SIG-M5 treated with dmso at 0.1 percent for 504 hours (cell line): Measurements from ENCODE around the gene TRIM27.
A peak's percentile ranks its signal among the peaks of the same experiment; 100 is the strongest.
"Not testable (repeated sequence)": the region's sequence is repeated elsewhere in the genome, so short reads cannot be mapped to it uniquely, and the experiment has no call there.

ENCODE experiments used
- DNase-seq: peaks from one replicate; lab custom pipeline; 2025; ENCODE audit not compliant: unreplicated experiment; lab: John Stamatoyannopoulos, UW

Gene TRIM27

DNA sequence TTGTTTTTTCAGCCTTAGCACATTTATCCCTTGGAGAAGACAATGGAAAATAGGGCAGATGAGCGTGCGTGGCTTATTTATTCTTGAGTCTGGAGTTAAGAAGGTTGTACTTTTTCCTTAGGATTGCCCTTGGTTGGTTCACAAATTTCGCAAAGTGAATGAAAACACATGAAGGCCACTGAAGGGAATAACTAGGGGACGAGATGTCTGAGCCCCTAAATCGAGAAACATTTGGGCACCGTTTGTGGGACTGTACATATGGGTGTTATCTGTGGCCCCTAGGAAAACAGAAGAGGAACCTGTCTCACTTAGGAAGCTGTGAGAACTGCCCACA, 19.4 kb upstream of the TRIM27 start:
- DNase-seq = no peak

DNA sequence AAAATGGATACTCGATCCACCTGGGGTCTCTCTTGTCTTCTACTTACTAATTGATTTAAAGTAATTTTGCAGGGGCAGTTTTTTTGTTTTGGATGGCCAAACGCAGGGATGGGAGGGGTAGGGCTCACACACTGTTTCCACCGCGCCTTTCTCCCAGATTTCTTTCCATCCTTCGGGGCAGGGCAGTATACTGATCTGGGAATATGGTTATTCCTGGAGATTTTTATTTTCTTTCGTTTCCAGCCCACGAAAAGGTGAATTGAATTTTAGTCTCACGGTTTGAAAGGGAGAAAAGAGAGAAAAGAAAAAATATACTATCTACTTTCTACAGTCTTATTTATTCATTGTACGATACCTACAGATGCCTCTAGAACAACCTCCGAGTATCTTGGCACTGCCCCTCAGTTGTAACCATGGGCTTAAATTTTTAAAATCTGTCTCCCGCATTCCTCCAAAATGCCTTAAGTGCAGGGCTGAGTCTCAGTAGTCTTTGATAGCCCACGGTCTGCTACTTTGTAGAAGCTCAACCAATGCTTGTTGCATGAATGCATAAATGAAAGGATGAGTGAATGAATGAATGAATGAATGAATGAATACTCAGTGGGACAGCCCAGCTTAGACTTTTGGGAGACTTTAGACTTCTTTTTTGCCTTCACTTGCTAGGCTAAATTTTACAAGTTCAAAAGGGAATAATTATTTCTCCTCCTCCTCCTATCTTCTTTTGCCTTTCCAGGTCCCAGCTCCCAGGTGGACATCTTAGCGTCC, 18.1 kb upstream of the TRIM27 start:
- no peak for DNase-seq

DNA sequence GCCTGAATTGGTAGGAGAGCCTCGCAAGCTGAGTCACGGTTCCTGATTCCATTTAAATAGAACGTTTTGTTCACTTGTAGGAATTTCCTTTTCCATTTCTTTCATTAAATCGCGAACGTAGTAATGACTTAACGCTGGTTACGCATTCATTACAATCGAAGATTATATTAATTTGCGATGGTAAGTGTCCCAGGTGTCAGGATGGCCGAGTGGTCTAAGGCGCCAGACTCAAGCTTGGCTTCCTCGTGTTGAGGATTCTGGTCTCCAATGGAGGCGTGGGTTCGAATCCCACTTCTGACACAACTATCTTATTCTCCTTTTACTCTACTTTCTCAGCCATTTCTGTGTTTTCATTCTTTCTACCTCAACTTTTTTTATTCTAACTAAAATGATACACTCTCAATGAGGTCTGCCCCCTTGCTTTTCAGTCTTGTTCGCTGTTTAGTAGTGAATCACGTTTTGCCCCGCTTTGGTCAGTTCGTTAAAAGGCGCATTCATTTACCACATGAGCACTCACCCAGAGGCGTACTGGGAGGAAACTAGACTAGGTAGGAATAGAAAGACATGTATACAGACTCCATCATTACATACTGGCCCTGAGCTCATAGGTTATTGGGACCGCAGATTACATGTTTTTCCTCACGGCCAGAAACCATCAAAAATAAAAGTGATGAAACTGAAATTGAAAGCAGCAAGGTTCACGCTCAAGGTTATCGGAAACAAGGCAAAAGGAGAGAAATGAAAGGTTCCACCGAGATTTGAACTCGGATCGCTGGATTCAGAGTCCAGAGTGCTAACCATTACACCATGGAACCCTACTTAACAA, 17.3 kb upstream of the TRIM27 start:
- peak; percentile 84 for DNase-seq

DNA sequence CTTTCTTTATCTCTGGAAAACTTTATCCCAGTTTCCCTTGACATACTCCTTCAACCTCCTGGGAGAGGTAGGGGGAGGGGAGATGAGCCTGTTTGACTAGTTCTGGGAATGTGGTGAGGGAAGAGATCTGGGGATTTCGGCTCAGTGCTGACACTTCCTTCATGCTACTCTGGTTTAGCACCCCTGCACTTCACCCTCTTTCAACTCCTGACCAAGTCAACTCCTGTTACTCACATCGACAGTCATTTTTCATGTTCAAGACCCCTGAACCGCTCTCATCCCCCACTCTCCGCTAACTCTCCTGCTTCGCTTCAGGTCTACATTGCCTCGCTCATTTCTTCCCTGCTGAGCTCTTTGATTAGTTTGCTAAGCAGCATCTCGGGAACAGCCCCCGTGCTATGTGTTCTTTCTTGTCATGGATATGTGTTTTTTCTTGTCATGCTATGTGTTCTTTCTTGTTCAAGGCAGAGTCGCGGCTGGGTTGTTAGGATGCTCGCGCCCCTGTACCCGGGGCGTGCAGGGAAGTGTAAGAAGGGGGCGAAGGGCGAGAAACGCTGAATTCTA, 16.6 kb upstream of the TRIM27 start:
- peak; percentile 70 for DNase-seq

DNA sequence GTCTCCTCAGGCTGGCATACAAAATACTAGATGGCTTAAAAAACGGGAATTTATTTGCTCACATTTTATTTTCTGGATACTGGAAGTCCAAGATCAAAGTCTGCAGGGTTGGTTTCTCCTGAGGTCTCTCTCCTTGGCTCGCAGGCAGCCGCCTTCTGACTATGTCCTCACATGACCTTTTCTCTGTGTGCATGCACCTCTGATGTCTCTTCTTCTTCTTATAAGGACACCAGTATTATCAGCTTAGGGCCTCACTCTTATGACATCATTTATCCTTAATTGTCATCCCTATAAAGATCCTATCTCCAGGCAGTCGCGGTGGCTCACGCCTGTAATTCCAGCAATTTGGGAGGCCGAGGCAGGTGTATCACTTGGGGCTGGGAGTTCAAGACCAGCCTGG, 9.3 kb upstream of the TRIM27 start:
- DNase-seq = no peak

DNA sequence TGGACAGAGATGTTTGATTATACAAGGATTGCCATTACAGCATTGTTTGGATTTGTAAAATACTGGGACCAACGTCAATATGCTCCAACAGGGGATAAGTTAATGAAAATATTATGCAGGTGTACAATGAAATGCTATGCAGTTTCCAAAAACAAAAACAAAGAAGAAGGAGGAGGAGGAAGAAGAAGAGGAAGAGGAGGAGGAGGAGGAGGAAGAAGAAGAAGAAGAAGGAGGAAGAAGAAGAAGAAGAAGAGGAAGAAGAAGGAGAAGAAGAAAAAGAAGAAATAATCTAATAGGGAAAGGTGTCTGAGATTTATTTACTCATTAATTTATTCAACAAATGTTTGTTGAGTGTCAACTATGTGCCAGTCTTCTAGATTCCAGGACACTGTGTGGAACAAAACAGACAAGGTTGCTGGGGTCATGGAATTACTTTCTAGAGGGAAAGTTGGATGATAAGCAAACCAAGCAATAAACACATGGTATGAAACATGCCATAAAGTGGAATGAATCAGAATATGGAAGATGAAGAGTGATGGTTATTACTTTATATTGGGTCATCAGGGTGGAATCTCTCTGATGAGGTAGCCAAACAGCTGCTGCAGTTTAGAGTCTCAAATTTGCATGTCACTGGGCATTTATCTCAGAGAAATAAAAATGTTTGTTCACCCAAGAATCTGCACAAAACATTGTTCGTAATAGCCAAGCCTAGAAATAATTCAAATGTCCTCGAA, 6.3 kb upstream of the TRIM27 start:
- DNase-seq = no peak

DNA sequence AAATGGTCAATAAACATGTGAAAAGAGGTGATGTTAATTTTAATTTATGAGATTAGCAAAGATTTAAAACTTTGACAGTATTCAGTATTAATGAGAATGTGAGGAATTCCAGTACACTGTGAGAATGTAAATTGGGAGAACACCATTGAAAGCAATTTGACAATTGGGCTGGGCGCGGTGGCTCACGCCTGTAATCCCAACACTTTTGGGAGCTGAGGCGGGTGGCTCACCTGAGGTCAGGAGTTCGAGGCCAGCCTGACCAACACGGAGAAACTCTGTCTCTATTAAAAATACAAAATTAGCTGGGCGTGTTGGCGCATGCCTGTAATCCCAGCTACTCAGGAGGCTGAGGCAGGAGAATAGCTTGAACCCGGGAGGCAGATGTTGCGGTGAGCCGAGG, 5.6 kb upstream of the TRIM27 start:
- not testable (repeated sequence) for DNase-seq

DNA sequence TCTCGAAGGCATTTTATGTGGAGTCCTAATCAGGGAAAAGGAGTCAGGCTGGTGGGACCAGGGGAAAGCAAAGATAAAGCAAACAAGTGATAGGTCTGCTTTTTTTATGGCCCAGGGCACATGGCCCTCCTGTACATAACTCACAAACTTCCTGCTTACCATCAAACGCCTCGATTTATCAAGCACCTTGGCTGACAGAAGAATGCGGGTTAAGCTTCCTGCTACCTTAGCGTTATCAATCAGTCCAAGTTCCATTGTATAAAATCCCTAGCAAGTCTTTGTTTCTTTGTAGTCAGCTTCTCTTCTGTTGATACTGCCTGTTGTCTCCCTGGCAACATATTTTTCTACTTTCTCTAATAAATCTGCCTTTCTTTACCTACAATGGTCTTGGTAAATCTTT, 4.1 kb upstream of the TRIM27 start:
- no peak for DNase-seq

DNA sequence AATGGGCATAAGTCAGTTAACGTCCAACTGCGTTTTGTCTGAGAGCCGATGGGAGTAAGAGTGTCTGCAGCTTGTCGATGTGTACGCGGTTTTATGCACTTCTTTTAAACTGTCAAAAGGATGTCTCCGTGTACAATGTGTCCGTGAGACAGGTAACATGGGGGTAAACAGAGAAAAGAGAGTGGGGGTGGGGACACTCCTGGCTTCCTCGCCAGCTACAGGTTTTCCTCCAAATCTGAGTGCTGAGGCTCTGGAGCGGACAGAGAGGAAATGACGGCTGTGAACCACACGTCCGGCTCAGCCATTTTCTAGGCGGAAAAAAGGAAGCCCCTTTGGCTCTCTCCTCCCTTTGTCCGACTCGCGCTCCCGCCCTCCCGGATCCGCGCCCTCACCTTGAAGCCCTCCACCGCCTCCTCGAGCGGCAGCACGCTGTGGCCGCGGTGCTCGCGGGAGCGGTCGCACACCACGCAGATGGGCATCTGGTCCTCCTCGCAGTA, 916 bp downstream of the TRIM27 start:
- no peak for DNase-seq

DNA sequence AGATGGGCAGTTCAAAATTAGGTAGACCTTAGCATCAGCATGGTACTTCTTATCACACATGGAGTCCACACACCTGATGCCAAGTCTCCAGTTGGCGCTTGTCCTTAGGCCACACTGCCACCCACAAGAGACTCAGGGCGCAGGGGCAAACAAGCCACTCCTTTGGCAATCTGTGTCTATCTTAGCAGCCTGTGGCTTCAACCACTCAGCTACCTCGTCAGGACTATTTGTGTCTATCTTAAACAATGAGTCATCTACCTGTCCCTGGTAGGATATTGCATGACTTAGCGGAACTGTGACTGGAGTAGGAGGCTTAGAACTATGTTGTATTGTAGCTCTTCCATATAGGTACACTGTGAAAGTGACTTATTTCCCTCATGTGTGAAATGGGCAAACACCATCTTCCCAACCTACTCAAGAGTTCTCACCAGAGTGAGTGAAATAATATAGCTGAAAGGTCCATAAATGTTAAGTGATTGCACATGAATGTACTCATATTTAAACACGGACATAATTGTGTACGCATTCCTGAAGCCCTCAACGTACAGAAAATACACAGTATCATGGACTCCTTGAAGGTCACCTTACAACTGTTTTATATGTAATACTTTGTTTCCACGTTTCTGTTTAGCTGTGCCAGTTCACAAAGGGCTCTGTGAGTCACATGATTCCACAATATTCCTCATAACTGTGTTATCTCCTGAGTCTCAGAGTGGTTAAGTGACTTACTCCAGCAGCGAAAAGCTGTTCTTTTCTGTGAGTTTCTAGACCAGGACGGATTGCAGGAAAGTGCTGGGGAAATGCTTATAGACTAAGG, 1.6 kb downstream of the TRIM27 start:
- peak; percentile 73 for DNase-seq

DNA sequence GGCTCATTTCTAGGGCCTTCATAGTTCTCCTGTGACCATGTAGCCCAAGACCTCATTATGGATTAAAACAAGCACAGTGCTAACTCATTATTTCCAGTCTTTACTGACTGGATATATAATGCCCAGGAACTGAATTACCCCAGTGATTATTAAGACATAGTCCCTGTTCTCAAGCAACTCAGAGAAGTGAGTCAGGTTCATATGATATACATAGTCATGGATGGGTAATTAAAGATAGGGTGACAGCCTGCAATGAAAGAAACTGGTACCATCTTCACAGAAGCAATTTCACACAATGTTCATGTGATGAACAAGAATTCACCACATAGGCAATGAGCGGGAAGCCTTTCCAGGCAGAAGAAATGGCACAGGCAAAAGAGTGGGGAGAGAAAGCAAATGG, 3.5 kb downstream of the TRIM27 start:
- no peak for DNase-seq

DNA sequence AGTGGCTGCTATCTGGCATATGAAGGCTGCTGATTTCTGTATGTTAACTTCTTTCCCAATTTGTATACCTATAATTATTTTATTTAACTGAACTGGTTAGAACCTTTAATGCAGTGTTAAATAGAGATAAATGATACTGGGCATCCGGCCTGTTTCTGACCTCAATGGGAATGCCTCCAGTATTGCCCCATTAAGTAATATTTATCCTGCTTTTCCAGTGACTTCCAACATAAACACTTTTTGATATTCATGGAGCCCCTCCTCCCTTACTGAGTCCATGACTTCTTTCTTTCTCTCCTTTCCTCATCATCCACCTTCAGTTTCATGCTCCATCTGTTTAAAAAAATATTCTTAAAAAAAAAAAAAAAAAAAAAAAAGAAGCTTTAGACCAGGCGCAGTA, 8.8 kb downstream of the TRIM27 start:
- DNase-seq = no peak

DNA sequence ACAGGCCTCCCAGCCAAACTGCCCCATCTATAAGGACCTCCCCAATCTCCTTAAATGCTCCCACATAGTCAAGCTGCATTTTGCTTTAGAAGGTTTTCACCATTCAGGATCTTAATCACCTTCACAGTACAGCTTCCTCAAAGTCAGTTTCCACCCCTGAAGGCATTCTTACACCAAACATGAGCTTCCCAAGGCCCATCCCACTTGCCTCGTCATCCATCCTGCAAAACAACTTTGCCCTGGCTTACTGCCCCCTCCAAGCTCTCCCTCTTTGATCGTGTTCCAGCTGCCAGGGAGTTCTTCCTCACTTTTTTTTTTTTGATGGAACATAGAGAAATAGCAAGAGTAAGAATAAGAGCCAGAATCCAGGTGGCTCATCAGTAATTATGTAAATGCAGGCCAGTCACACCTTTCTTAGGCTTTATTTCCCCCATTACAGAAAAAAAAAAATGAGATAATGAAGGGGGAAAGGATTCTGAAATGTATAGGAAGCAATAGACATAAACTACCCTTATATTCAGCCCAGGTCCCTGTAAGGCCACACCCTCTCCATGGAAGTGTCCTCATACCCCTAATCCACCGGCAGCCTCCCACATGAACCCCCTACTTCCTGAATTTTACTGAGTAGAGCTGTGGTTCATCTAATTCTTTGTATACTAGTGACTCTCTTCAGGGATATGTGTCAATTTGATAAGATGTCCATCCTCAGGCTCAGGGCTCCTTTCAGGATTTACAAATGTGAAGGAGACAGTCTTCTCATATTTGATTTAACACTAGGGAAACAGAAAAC, 12.7 kb downstream of the TRIM27 start:
- peak; percentile 32 for DNase-seq

DNA sequence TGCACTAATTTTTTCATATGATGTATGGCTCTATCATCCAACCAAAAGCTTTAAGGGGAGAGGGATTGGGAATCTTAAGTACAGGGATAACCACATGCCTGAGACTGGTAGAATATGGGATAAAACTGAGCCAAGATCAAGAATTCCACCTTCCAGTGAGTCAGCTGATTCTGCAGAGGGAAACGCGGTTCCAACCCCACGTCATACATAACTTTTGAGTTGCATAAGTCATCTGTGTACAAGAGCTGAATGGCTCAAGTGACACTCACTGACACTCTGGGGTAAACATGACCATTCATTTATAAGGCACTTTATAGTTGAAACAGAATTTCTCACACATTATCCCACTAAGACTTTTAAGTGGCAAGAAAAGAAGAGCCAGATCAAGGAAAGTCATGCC, 16.4 kb downstream of the TRIM27 start:
- DNase-seq = no peak

DNA sequence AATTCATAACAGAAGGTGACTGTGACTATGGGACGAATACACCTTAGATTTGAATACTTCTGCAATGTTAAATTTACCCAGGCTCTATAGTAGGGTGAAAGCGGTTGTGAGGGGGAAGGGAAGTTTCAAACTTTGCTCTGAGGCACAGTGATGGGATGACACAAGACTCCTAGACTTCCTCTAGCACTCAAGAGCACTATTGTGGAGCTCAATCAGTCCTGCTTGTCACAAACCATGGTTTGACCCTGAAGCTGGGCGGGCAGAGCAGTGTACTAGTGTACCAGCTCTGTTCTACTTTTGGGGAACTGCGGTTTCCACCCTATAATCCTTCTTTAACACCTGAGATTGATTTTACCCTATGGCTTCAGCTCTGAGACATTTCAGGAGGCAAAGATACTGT, 17.1 kb downstream of the TRIM27 start:
- DNase-seq = no peak

DNA sequence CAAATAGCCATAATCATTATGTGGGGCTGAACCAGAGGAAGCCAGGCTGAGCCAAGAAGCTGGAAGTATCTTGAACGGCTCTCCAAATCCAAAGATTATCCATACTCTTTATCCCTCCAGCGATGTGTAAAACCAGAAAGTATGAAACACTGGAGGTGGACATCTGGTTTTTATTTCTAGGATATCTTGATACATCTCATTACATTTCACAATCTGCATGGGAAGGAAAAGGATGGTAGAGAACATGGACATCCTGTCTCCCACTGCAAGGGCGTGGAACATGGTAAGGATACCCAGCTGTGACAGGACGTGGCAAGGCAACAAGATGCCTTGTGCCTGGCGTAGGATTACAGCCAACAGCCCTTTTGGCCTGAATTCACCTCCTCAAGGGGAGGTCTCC, 20.1 kb downstream of the TRIM27 start:
- no peak for DNase-seq

DNA sequence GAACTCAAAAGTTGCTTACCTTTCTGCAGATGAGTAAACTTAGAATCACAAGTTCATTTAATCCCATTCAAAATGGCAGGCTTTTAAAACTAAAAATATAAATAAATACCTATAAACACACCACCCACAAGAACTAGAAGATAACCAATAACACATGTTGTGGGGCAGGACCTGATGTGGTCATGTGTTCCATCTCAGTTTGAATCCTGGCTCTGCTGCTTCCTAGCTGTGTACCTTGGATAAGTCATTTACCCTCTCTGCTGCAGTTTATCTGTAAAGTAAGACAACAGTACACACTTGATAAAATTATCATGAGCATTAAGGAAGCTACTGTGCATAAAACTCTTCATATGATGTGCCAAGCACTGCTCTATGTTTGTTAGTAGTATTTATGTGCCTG, 22.0 kb downstream of the TRIM27 start:
- no peak for DNase-seq

DNA sequence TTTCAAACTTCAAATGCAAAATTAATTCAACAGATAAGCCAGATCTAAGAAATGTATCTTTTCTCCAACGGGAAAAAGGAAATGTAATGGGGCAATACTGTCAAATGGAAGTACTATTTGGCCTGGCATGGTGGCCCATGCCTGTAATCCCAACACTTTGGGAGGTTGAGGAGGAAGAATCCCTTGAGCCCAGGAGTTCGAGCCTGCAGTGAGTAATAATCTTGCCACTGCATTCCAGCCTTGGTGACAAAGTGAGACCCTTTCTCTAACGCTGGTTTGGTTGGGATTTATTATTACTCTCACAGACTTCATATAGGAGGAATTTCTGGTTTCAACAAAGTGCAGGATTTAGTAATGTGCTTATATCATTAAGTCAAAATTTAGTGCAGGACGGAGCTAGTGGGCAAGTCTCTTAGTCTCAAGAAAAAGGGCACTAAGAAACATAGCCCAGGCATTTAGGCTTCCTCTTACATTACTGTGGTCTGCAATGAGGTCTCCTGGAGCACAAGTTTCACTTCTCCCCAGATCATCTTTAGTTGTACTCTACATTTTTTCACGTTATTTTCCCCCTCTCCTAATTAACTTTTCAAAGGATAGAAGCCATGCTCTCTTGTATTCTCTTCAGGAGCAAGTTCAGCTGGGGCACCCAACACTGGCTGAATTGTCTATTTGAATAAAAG, 23.1 kb downstream of the TRIM27 start:
- peak; percentile 72 for DNase-seq

DNA sequence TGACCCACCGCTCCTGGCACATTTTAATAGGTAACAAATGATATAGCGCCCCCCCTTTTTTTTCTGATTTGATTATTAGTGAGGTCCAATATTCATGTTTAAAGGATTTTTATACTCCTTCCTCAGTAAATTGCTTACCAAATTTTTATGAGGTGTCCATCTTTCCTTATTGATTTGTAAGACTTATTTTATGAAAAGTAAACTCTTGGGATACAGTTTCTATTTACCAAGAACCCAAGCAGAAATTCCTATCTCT, 25.1 kb downstream of the TRIM27 start:
- no peak for DNase-seq

DNA sequence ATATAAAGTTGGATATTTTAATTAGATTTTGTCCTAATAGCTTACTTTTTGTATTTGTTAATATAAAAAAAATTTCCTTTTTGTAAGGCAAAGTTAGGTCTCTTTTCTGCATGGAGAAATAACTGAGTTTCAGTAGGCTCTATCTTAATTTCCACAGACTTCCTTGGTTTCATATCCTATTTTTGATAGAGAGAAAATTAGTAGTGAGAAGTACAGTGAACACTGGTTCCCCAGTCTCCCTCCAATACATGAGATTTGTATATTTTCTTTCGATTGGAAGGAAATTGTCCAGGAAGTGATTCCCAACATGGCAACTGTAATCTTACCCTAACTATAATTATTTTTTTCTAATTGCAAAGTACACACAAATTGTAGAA, 26.4 kb downstream of the TRIM27 start:
- DNase-seq = peak; percentile 46
